Left ventricle myocardium inferior (tissue), 1 donor: ENCODE data around the gene MAGI2. TPM values are rescaled to one million over a fixed set of nuclear protein-coding genes. Genes with fewer than 3 reads are reported as not detected.

Experiments
- DNase-seq: peaks from one replicate; pipeline ENCODE4 v3.0.0-alpha.2; 2020
- H3K27ac ChIP-seq: fragments of 200-600 bp; replicated peaks from 2 replicates; pipeline ENCODE4 v1.8.0; 2021
- H3K27me3 ChIP-seq: fragments of 200-600 bp; 2 replicates; pipeline ENCODE4 v1.8.0; 2021; ENCODE audit warnings: low read depth
- H3K36me3 ChIP-seq: fragments of 200-600 bp; 2 replicates; pipeline ENCODE4 v1.8.0; 2021
- H3K4me1 ChIP-seq: fragments of 200-600 bp; 2 replicates; pipeline ENCODE4 v1.8.0; 2021
- H3K4me3 ChIP-seq: fragments of 200-600 bp; 2 replicates; pipeline ENCODE4 v1.8.0; 2021; ENCODE audit warnings: mild to moderate bottlenecking, moderate library complexity
- H3K9me3 ChIP-seq: fragments of 200-600 bp; replicated peaks from 2 replicates; pipeline ENCODE4 v1.8.0; 2021
- intact Hi-C: fragments of 100-400 bp; cut with micrococcal nuclease; formaldehyde crosslinking; loops from one replicate; pipeline ENCODE4 v1.11.0; 2022
- total RNA-seq: library from RNA; stranded (reverse); fragmentation: NEBNext Ultra II Directional; extraction: Animal tissue kit (Norgen Biotek cat#: 25700); gene quantifications from one replicate; pipeline ENCODE4 v1.2.1, GENCODE V29; 2021
- TF ChIP-seq, protein P1 (sequence below): fragments of 200-600 bp; IDR thresholded peaks from 2 replicates; pipeline ENCODE4 v1.8.0; 2021; ENCODE audit warnings: antibody characterized with exemption, mild to moderate bottlenecking, borderline replicate concordance
- donor health status: DM: no; HTN: yes; CAD: no; lungs with severe emphysema.

Gene MAGI2
- total RNA-seq, 1 donor from 2014 or later: 4.5 TPM

GRCh38 chr7:78261302-78261701 is 1192.2 kb downstream of the MAGI2 start:
- Histone ChIP-seq H3K4me1 (no peaks in the 10 kb centered on the region), H3K27me3 (no peaks in the 10 kb centered on the region), H3K9me3 (no peaks in the 10 kb centered on the region), H3K36me3 (no peaks in the 10 kb centered on the region), H3K4me3 (no peak overlapping the region), H3K27ac (no peak overlapping the region)
- DNase-seq: no peak
- intact Hi-C loops: no loop called here
- TF ChIP-seq, protein P1, sequence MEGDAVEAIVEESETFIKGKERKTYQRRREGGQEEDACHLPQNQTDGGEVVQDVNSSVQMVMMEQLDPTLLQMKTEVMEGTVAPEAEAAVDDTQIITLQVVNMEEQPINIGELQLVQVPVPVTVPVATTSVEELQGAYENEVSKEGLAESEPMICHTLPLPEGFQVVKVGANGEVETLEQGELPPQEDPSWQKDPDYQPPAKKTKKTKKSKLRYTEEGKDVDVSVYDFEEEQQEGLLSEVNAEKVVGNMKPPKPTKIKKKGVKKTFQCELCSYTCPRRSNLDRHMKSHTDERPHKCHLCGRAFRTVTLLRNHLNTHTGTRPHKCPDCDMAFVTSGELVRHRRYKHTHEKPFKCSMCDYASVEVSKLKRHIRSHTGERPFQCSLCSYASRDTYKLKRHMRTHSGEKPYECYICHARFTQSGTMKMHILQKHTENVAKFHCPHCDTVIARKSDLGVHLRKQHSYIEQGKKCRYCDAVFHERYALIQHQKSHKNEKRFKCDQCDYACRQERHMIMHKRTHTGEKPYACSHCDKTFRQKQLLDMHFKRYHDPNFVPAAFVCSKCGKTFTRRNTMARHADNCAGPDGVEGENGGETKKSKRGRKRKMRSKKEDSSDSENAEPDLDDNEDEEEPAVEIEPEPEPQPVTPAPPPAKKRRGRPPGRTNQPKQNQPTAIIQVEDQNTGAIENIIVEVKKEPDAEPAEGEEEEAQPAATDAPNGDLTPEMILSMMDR: no peak

GRCh38 chr7:78260826-78261225 is 1192.6 kb downstream of the MAGI2 start:
- no peak overlapping the region for H3K27ac ChIP-seq
- TF ChIP-seq, protein P1: no peak
- H3K36me3 ChIP-seq: no peaks in the 10 kb centered on the region
- no peaks in the 10 kb centered on the region for H3K9me3 ChIP-seq
- intact Hi-C loops: no loop called here
- DNase-seq: no peak
- H3K4me3 ChIP-seq: no peak overlapping the region
- no peaks in the 10 kb centered on the region for H3K4me1 ChIP-seq
- no peaks in the 10 kb centered on the region for H3K27me3 ChIP-seq

DNA sequence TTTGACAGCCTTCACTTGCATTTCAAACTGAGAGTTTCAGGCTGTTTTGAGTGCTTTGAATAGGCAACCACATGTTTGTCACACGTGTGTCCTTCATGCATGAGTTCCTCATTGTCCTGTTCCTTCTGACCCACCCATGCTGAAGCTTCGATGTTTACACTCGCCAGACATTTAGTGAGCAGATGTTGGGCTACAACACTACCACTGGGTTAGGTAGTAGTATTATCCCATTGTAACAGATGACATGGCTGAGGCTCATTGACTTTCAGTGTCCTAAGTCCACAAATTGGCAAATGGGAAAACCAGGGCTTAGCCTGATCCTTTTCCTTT is 1198.8 kb downstream of the MAGI2 start:
- no peak for DNase-seq
- Histone ChIP-seq H3K4me1 (no peaks in the 10 kb centered on the region), H3K27me3 (no peaks in the 10 kb centered on the region), H3K36me3 (no peaks in the 10 kb centered on the region), H3K9me3 (peaks cover under 1% of the 10 kb centered on the region), H3K27ac (no peak overlapping the region), H3K4me3 (no peak overlapping the region)
- intact Hi-C loops: no loop called here
- TF ChIP-seq, protein P1: no peak

DNA sequence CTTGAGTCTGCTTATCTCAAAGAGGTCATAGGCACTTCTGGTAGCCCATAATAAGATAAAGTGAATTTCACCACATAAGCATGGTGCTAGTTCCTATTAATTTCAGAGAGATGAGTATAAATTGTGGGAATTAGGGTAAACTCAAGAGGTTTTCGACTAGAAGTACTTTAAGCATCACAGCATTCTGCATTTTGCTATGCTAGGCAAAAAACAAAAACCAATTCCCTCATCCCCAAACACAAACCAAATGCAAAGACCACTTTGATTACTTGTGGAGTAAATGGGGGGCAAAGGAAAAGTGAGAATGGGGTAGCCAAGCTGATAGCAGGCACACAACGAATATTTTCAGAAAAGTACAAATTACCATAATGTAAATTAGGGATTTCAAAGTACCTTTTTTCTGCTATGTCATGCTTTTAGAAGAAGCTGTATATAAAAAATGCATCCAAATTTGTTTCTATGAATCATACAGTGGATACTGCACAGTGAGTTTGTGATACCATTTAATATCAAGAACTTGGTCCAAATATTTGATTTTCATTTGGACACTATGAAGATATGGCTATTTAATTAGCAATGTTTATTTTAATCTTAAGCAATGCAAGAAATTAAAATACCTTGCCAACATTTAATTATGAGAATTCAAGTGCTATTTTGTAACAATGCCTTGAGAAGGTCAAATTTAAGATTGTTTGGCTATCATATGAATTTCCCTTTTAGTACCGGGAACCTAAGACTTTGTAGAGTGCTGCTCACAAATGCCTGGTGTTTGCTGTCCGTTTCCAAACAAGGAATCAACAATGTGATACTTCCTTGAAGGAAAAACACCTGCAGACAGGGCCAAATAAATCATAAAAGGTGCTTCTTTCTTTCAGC is 1199.4 kb downstream of the MAGI2 start:
- intact Hi-C loops: no loop called here
- Histone ChIP-seq H3K27me3 (no peaks in the 10 kb centered on the region), H3K9me3 (peaks cover 6% of the 10 kb centered on the region), H3K4me3 (no peak overlapping the region), H3K27ac (no peak overlapping the region), H3K36me3 (no peaks in the 10 kb centered on the region), H3K4me1 (no peaks in the 10 kb centered on the region)
- TF ChIP-seq, protein P1: no peak
- DNase-seq: no peak

DNA sequence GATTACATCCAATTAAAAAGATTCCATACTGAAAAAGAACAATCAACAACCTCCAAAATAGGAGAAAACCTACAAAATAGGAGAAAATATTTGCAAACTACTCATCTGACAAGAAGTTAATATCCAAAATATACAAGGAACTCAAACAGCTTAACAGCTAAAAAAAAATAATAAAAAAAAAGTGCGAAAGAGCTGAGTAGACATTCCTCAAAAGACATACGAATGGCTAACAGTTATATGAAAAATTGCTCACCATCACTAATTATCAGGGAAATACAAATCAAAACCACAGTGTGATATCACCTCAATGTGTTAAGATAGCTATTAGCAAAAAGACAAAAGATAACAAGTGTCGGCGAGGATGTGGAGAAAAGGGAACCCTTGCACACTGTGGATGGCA is 1204.6 kb downstream of the MAGI2 start:
- Histone ChIP-seq H3K27me3 (no peaks in the 10 kb centered on the region), H3K4me1 (no peaks in the 10 kb centered on the region), H3K27ac (no peak overlapping the region), H3K36me3 (no peaks in the 10 kb centered on the region), H3K9me3 (peaks cover 30% of the 10 kb centered on the region), H3K4me3 (no peak overlapping the region)
- TF ChIP-seq, protein P1: no peak
- intact Hi-C loops: no loop called here
- no peak for DNase-seq
